H9 (cell line): Measurements from ENCODE around the gene NDUFB2. TPM values are rescaled to one million over a fixed set of nuclear protein-coding genes. Genes with fewer than 3 reads are reported as not detected.
A peak's percentile ranks its signal among the peaks of the same experiment; 100 is the strongest.

Source experiments
- DNase-seq: peaks from one replicate; pipeline ENCODE4 v3.0.0-alpha.2; 2017
- H2AFZ ChIP-seq: one replicate; pipeline ENCODE4 v1.6.1; 2013; ENCODE audit warnings: mild to moderate bottlenecking, low read length, control low read depth, moderate library complexity
- H2AK5ac ChIP-seq: 2 replicates; pipeline ENCODE4 v1.6.1; 2013; ENCODE audit warnings: low read length, control low read depth, mixed read lengths; ENCODE audit not compliant: insufficient read length
- H2BK120ac ChIP-seq: one replicate; pipeline ENCODE4 v1.6.1; 2013; ENCODE audit warnings: low read depth, mild to moderate bottlenecking, low read length, control low read depth, inconsistent platforms; ENCODE audit not compliant: poor library complexity, severe bottlenecking
- H2BK12ac ChIP-seq: 2 replicates; pipeline ENCODE4 v1.6.1; 2013; ENCODE audit warnings: low read length, control low read depth, mixed read lengths, low read depth; ENCODE audit not compliant: insufficient read length
- H2BK15ac ChIP-seq: 2 replicates; pipeline ENCODE4 v1.6.1; 2013; ENCODE audit warnings: low read depth, low read length, control low read depth
- H2BK20ac ChIP-seq: one replicate; pipeline ENCODE4 v1.6.1; 2013; ENCODE audit warnings: low read depth, mild to moderate bottlenecking, low read length, control low read depth, inconsistent platforms; ENCODE audit not compliant: poor library complexity, severe bottlenecking
- H2BK5ac ChIP-seq: 2 replicates; pipeline ENCODE4 v1.6.1; 2013; ENCODE audit warnings: low read length, control low read depth, mixed read lengths; ENCODE audit not compliant: insufficient read length
- H3K14ac ChIP-seq: 2 replicates; pipeline ENCODE4 v1.6.1; 2013; ENCODE audit warnings: low read length, control low read depth; ENCODE audit not compliant: insufficient read depth
- H3K18ac ChIP-seq: 2 replicates; pipeline ENCODE4 v1.6.1; 2013; ENCODE audit warnings: low read depth, mild to moderate bottlenecking, mixed read lengths, low read length, control low read depth; ENCODE audit not compliant: insufficient read length
- H3K23ac ChIP-seq: 2 replicates; pipeline ENCODE4 v1.6.1; 2013; ENCODE audit warnings: low read length, control low read depth, mixed read lengths, low read depth; ENCODE audit not compliant: insufficient read length
- H3K23me2 ChIP-seq: 2 replicates; pipeline ENCODE4 v1.6.1; 2013; ENCODE audit warnings: low read depth, mild to moderate bottlenecking, mixed read lengths, low read length, control low read depth; ENCODE audit not compliant: insufficient read length, poor library complexity, severe bottlenecking
- H3K27ac ChIP-seq: 2 replicates; pipeline ENCODE4 v1.5.1; 2013; ENCODE audit warnings: low read length, control low read depth, mixed read lengths, low read depth; ENCODE audit not compliant: insufficient read length
- H3K27me3 ChIP-seq: 2 replicates; pipeline ENCODE4 v1.6.1; 2013; ENCODE audit warnings: low read length, control low read depth, inconsistent platforms; ENCODE audit not compliant: insufficient read depth
- H3K4ac ChIP-seq: 2 replicates; pipeline ENCODE4 v1.6.1; 2013; ENCODE audit warnings: low read depth, mild to moderate bottlenecking, control low read depth, inconsistent platforms, low read length, moderate library complexity
- H3K4me1 ChIP-seq: 2 replicates; pipeline ENCODE4 v1.6.1; 2013; ENCODE audit warnings: low read length, control low read depth, inconsistent platforms; ENCODE audit not compliant: insufficient read depth
- H3K4me2 ChIP-seq: 2 replicates; pipeline ENCODE4 v1.6.1; 2013; ENCODE audit warnings: low read length, control low read depth, mixed read lengths; ENCODE audit not compliant: insufficient read length, insufficient read depth
- H3K56ac ChIP-seq: 2 replicates; pipeline ENCODE4 v1.6.1; 2013; ENCODE audit warnings: low read depth, mild to moderate bottlenecking, mixed read lengths, low read length, control low read depth; ENCODE audit not compliant: insufficient read length
- H3K79me1 ChIP-seq: 2 replicates; pipeline ENCODE4 v1.6.1; 2013; ENCODE audit warnings: low read depth, mild to moderate bottlenecking, moderate library complexity, low read length, control low read depth, inconsistent platforms; ENCODE audit not compliant: insufficient read depth, poor library complexity, severe bottlenecking
- H3K79me2 ChIP-seq: 2 replicates; pipeline ENCODE4 v1.6.1; 2013; ENCODE audit warnings: low read length, control low read depth, inconsistent platforms; ENCODE audit not compliant: insufficient read depth
- H3K9ac ChIP-seq: 2 replicates; pipeline ENCODE4 v1.6.1; 2013; ENCODE audit warnings: low read length, control low read depth, mixed read lengths; ENCODE audit not compliant: insufficient read length; ENCODE audit errors: extremely low read depth
- H3K9me3 ChIP-seq: one replicate; pipeline ENCODE4 v1.6.1; 2013; ENCODE audit warnings: low read depth, low read length, inconsistent platforms; ENCODE audit not compliant: control insufficient read depth
- H3T11ph ChIP-seq: one replicate; pipeline ENCODE4 v1.6.1; 2013; ENCODE audit warnings: mild to moderate bottlenecking, low read length, control low read depth, inconsistent platforms
- H4K20me1 ChIP-seq: one replicate; pipeline ENCODE4 v1.6.1; 2013; ENCODE audit not compliant: control insufficient read depth, insufficient read length, insufficient read depth
- H4K5ac ChIP-seq: 2 replicates; pipeline ENCODE4 v1.6.1; 2013; ENCODE audit warnings: low read depth, mild to moderate bottlenecking, mixed read lengths, low read length, control low read depth; ENCODE audit not compliant: insufficient read length
- H4K8ac ChIP-seq: replicated peaks from 2 replicates; pipeline ENCODE4 v1.6.1; 2013; ENCODE audit warnings: low read length, control low read depth, mixed read lengths, low read depth; ENCODE audit not compliant: insufficient read length
- H4K91ac ChIP-seq: 2 replicates; pipeline ENCODE4 v1.6.1; 2013; ENCODE audit warnings: low read depth, mild to moderate bottlenecking, moderate library complexity, mixed read lengths, low read length, control low read depth; ENCODE audit not compliant: insufficient read length
- H3K27ac Mint-ChIP-seq, 3 experiments: 2 replicates in 2 of 3; 3 replicates in 1 of 3; pipeline ENCODE4 v1.8.0; 2020 to 2021; ENCODE audit warnings: mixed read lengths in 3 of 3, mild to moderate bottlenecking in 1 of 3, moderate library complexity in 1 of 3
- H3K27me3 Mint-ChIP-seq: 2 replicates; pipeline ENCODE4 v1.8.0; 2021; ENCODE audit warnings: low read depth, mild to moderate bottlenecking, moderate library complexity, mixed read lengths
- H3K36me3 Mint-ChIP-seq, 3 experiments: 2 replicates in 2 of 3; 3 replicates in 1 of 3; pipeline ENCODE4 v1.8.0; 2020 to 2021; ENCODE audit warnings: low read depth in 3 of 3, mixed read lengths in 3 of 3; ENCODE audit not compliant: insufficient read depth in 1 of 3
- H3K4me1 Mint-ChIP-seq, 2 experiments: 2 replicates each; pipeline ENCODE4 v1.8.0; 2020; ENCODE audit warnings: mixed read lengths in 2 of 2
- H3K4me3 Mint-ChIP-seq, 2 experiments: 2 replicates in 1 of 2; 3 replicates in 1 of 2; pipeline ENCODE4 v1.8.0; 2020 to 2021; ENCODE audit warnings: mild to moderate bottlenecking in 2 of 2, mixed read lengths in 2 of 2, moderate library complexity in 1 of 2
- H3K9me3 Mint-ChIP-seq, 2 experiments: 2 replicates in 1 of 2; 3 replicates in 1 of 2; pipeline ENCODE4 v1.8.0; 2020; ENCODE audit warnings: mild to moderate bottlenecking in 2 of 2, mixed read lengths in 2 of 2, moderate library complexity in 1 of 2
- WGBS: extraction: QIAGEN DNeasy Blood & Tissue Kit; methylation state at CpG from one replicate; pipeline ENCODE4 v1.1.7; 2013; ENCODE audit warnings: missing lambda C conversion rate, low lambda C conversion rate, mixed read lengths; ENCODE audit not compliant: insufficient read length; ENCODE audit errors: extremely low coverage; 5-methylcytosine and 5-hydroxymethylcytosine counted together
- total RNA-seq: library from RNA; stranded (reverse); gene quantifications from 2 replicates; pipeline ENCODE4 v1.2.1, GENCODE V29; 2021
- TF ChIP-seq, protein P1 (sequence below): fragments of 200-600 bp; sonication (generic); conservative IDR thresholded peaks from 3 replicates; pipeline ENCODE4 v1.8.0; 2021; ENCODE audit warnings: antibody characterized with exemption, mild to moderate bottlenecking

Gene NDUFB2
- total RNA-seq, 1 experiment from 2014 or later: 177 TPM

DNA sequence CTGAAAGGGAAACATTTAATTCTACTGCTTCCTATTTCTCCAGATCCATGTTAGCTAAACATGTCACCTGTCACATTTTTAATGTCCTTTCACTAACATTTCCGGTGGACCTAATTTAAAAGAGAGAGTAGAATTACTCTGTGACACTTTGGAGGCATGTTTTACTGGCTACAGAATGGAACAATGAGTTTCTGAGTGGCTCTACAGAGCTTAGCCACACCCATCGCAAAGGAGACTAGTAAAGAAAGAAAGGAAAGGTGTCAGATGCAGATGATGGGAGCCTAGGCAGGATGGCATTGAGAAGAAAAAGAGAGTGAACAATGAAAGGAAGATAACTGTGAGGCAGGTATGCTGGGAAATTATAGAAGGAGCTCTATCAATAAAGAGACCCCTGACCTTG is 35.9 kb downstream of the NDUFB2 start:
- Histone ChIP-seq H2AK5ac (no peak overlapping the region), H3K79me2 (no peaks in the 10 kb centered on the region), H3K4me1 (no peaks in the 10 kb centered on the region), H2AFZ (no peak overlapping the region), H3K27ac (no peak overlapping the region), H3K4me2 (no peak overlapping the region), H2BK20ac (no peak overlapping the region), H3K9me3 (no peaks in the 10 kb centered on the region), H4K5ac (no peak overlapping the region), H3K27me3 (no peaks in the 10 kb centered on the region), H3K56ac (no peak overlapping the region), H3K23me2 (no peaks in the 10 kb centered on the region), H3K23ac (no peak overlapping the region), H4K20me1 (no peaks in the 10 kb centered on the region), H4K91ac (no peak overlapping the region), H3K79me1 (no peaks in the 10 kb centered on the region), H2BK12ac (no peak overlapping the region), H3K14ac (no peak overlapping the region), H3T11ph (no peak overlapping the region), H3K9ac (no peak overlapping the region), H4K8ac (no peak overlapping the region), H2BK120ac (no peak overlapping the region), H2BK15ac (no peak overlapping the region), H2BK5ac (no peak overlapping the region), H3K4ac (no peak overlapping the region), H3K18ac (no peak overlapping the region)
- H3K27me3 Mint-ChIP-seq: no peaks in the 10 kb centered on the region
- H3K4me1 Mint-ChIP-seq: peaks cover 5 to 9% of the 10 kb centered on the region in 2 experiments
- H3K27ac Mint-ChIP-seq: peak overlapping the region in 1 of 3 experiments; percentile 53; a peak in 2 of 7 replicates
- DNase-seq: no peak
- H3K4me3 Mint-ChIP-seq: no peak overlapping the region
- no CpG with 5 or more reads among the region's 2 CpGs for WGBS
- TF ChIP-seq, protein P1, sequence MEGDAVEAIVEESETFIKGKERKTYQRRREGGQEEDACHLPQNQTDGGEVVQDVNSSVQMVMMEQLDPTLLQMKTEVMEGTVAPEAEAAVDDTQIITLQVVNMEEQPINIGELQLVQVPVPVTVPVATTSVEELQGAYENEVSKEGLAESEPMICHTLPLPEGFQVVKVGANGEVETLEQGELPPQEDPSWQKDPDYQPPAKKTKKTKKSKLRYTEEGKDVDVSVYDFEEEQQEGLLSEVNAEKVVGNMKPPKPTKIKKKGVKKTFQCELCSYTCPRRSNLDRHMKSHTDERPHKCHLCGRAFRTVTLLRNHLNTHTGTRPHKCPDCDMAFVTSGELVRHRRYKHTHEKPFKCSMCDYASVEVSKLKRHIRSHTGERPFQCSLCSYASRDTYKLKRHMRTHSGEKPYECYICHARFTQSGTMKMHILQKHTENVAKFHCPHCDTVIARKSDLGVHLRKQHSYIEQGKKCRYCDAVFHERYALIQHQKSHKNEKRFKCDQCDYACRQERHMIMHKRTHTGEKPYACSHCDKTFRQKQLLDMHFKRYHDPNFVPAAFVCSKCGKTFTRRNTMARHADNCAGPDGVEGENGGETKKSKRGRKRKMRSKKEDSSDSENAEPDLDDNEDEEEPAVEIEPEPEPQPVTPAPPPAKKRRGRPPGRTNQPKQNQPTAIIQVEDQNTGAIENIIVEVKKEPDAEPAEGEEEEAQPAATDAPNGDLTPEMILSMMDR: no peak
- H3K9me3 Mint-ChIP-seq: no peaks in the 10 kb centered on the region
- peaks cover 4 to 9% (median 9%) of the 10 kb centered on the region in 3 experiments; a peak in 5 of 7 replicates for H3K36me3 Mint-ChIP-seq
